Left lobe of liver (tissue), 2 donors: Measurements from ENCODE around the gene CREB3L2. TPM values are rescaled to one million over a fixed set of nuclear protein-coding genes. Genes with fewer than 3 reads are reported as not detected.
A peak's percentile ranks its signal among the peaks of the same experiment; 100 is the strongest.
"Not testable (repeated sequence)": the region's sequence is repeated elsewhere in the genome, so short reads cannot be mapped to it uniquely, and the experiment has no call there.

Experiments
- ATAC-seq: fragments of 200-7000 bp; cut with Tn5 transposase; one replicate; pipeline ENCODE4 v1.9.1; 2020; ENCODE audit warnings: mild to moderate bottlenecking, moderate library complexity
- DNase-seq: peaks from one replicate; pipeline ENCODE4 v3.0.0-alpha.2; 2020; ENCODE audit warnings: low spot score
- total RNA-seq: library from RNA; stranded (reverse); gene quantifications from one replicate; pipeline ENCODE4 v1.2.1, GENCODE V29; 2021
- donor health status: DM: no; HTN: no; CAD: no; lungs with moderate emphysema.
- donor health status: DM: no; HTN: yes; CAD: no.

Gene CREB3L2
- total RNA-seq, 1 donor from 2014 or later: 27.1 TPM

GRCh38 chr7:137990251-137990941 lies 11.5 kb downstream of the CREB3L2 start:
- peak; percentile 25 for ATAC-seq

GRCh38 chr7:137989590-137989989 lies 12.3 kb downstream of the CREB3L2 start:
- no peak for ATAC-seq
- DNase-seq: no peak

More at GRCh38 chr7:137990251-137990941, 11.5 kb downstream of the CREB3L2 start:
- no peak for DNase-seq

- ATAC-seq (no peak), DNase-seq (no peak)
Observed at GRCh38 chr7:137989094-137989493, 12.8 kb downstream of the CREB3L2 start.

GRCh38 chr7:137987968-137988367 lies 13.9 kb downstream of the CREB3L2 start:
- ATAC-seq (no peak), DNase-seq (no peak)

GRCh38 chr7:137987563-137987962 lies 14.3 kb downstream of the CREB3L2 start:
- no peak for ATAC-seq
- no peak for DNase-seq

- ATAC-seq (no peak), DNase-seq (no peak)
Observed at GRCh38 chr7:137987018-137987349, 14.9 kb downstream of the CREB3L2 start.

- peak; percentile 80 for ATAC-seq
- no peak for DNase-seq
Observed at GRCh38 chr7:137986252-137987017, 15.5 kb downstream of the CREB3L2 start.

GRCh38 chr7:137985897-137986251 lies 16.0 kb downstream of the CREB3L2 start:
- ATAC-seq: no peak
- DNase-seq: no peak

GRCh38 chr7:137985253-137985896 lies 16.5 kb downstream of the CREB3L2 start:
- peak; percentile 14 for ATAC-seq
- DNase-seq: no peak

- DNase-seq (no peak), ATAC-seq (peak; percentile 57)
Observed at GRCh38 chr7:137984181-137985041, 17.5 kb downstream of the CREB3L2 start.

- ATAC-seq (no peak), DNase-seq (no peak)
Observed at GRCh38 chr7:137983323-137984008, 18.4 kb downstream of the CREB3L2 start.

GRCh38 chr7:137982394-137982793 lies 19.5 kb downstream of the CREB3L2 start:
- ATAC-seq, DNase-seq: not testable (repeated sequence)

GRCh38 chr7:137981668-137982067 lies 20.2 kb downstream of the CREB3L2 start:
- no peak for DNase-seq
- ATAC-seq: no peak

GRCh38 chr7:137981175-137981574 lies 20.7 kb downstream of the CREB3L2 start:
- no peak for DNase-seq
- ATAC-seq: no peak

- DNase-seq (no peak), ATAC-seq (no peak)
Observed at GRCh38 chr7:137980308-137980707, 21.6 kb downstream of the CREB3L2 start.

GRCh38 chr7:137978464-137979237 lies 23.2 kb downstream of the CREB3L2 start:
- no peak for DNase-seq
- ATAC-seq: no peak

- DNase-seq (no peak), ATAC-seq (no peak)
Observed at GRCh38 chr7:137977173-137977572, 24.7 kb downstream of the CREB3L2 start.

GRCh38 chr7:137976696-137977095 lies 25.2 kb downstream of the CREB3L2 start:
- ATAC-seq: no peak

GRCh38 chr7:137976232-137976631 lies 25.7 kb downstream of the CREB3L2 start:
- DNase-seq: no peak
- ATAC-seq: no peak

More at GRCh38 chr7:137976696-137977095, 25.2 kb downstream of the CREB3L2 start:
- DNase-seq: no peak

- no peak for DNase-seq
- no peak for ATAC-seq
Observed at GRCh38 chr7:137975768-137976167, 26.1 kb downstream of the CREB3L2 start.
